Activated naive CD8-positive, alpha-beta T cell (primary cell): ENCODE measurements around the gene MAPRE2.
"Not testable (repeated sequence)": the region's sequence is repeated elsewhere in the genome, so short reads cannot be mapped to it uniquely, and the experiment has no call there.

ENCODE experiments used
- H3K27ac Mint-ChIP-seq: one replicate; pipeline ENCODE4 v1.8.0; 2021; ENCODE audit warnings: mixed read lengths
- H3K27me3 Mint-ChIP-seq: one replicate; pipeline ENCODE4 v1.8.0; 2021; ENCODE audit warnings: mixed read lengths
- H3K36me3 Mint-ChIP-seq: one replicate; pipeline ENCODE4 v1.8.0; 2021; ENCODE audit warnings: mixed read lengths
- H3K4me1 Mint-ChIP-seq: one replicate; pipeline ENCODE4 v1.8.0; 2021; ENCODE audit warnings: low read depth, mixed read lengths
- H3K4me3 Mint-ChIP-seq: one replicate; pipeline ENCODE4 v1.8.0; 2021; ENCODE audit warnings: mild to moderate bottlenecking, mixed read lengths
- H3K9me3 Mint-ChIP-seq: one replicate; pipeline ENCODE4 v1.8.0; 2021; ENCODE audit warnings: low read depth, mixed read lengths

The MAPRE2 gene

DNA sequence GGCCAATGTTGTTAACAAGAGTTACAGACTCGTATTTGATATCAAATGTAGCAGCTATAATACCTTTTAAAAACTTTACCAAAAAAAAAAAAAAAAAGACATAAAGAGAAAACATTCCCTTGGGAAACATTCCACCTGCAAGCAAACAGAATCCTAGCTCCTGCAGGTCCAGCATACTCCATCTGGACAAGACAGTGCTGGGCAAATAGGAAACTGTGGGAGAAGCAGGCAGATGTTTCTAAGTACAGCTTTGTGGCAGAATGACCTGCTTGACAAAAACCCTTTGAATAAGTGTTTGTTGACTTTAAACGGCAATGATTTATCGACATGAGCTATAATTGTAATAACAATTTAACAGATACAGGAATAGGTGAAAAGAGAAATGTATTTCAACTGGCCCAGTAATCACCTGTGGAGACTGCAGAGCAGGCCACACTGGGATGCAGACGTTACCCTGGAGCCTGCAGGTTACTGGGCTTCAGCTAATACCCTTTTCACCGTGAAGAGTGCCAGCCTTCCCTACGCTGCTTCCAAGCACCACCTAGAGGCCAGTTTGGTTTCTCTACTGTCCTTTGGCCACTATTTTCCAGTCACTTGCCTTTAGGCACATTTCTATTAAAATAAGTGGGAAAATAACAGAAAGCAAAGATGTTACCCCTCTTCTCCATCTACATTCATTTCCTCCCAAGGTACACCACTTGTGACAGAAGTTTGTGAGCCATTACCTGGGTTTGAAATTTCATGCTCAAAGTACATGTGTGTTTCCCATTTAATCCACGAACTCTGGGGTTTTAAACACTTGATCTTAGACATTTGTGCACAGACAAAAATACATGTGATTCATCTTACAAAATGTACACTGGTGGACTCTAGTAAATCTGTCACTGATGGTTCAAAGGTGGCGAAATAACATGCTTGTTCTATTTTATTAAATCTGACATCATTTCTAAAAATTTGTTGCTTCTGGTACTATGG lies 102.7 kb downstream of the MAPRE2 start:
- H3K4me1 Mint-ChIP-seq: peaks cover 2% of the 10 kb centered on the region
- H3K36me3 Mint-ChIP-seq: peaks cover 9% of the 10 kb centered on the region
- H3K9me3 Mint-ChIP-seq: peaks cover 3% of the 10 kb centered on the region
- H3K27me3 Mint-ChIP-seq: no peaks in the 10 kb centered on the region
- peak overlapping the region; percentile 46 for H3K27ac Mint-ChIP-seq
- no peak overlapping the region for H3K4me3 Mint-ChIP-seq

DNA sequence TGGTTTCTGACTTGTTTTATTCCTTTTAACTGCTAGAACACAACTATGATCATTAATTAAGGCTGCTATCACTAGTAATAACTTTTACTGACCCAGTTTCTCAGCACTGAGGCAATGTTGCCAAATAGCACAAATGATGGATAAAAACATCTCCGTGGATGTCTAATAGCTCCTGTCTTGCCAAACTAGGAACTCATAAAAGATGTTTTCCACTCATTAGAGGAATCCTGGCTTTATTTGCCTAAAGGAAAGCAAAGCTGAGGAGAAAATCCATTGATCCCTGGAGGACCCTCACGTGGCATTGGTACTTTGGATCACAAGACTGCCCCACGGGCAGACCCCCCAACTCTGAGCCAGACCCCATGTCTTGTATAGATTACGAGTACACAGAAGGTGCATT lies 103.5 kb downstream of the MAPRE2 start:
- Mint-ChIP-seq H3K27ac (no peak overlapping the region), H3K36me3 (peaks cover 16% of the 10 kb centered on the region), H3K27me3 (no peaks in the 10 kb centered on the region), H3K9me3 (peaks cover 7% of the 10 kb centered on the region), H3K4me3 (no peak overlapping the region), H3K4me1 (peaks cover 2% of the 10 kb centered on the region)

DNA sequence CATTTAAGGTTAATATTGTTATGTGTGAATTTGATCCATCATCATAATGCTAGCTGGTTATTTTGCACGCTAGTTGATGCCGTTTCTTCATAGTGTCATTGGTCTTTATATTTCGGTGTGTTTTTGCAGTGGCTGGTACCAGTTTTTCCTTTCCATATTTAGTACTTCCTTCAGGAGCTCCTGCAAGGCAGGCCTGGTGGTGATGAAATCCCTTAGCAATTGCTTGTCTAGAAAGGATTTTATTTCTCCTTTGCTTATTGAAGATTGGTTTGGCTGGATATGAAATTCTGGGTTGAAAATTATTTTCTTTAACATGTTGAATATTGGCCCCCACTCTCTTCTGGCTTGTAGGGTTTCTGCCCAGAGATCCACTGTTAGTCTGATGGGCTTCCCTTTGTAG lies 109.0 kb downstream of the MAPRE2 start:
- H3K9me3 Mint-ChIP-seq, H3K27me3 Mint-ChIP-seq, H3K4me3 Mint-ChIP-seq, H3K27ac Mint-ChIP-seq: not testable (repeated sequence)
- Mint-ChIP-seq H3K36me3 (peaks cover 16% of the 10 kb centered on the region), H3K4me1 (peaks cover 12% of the 10 kb centered on the region)

DNA sequence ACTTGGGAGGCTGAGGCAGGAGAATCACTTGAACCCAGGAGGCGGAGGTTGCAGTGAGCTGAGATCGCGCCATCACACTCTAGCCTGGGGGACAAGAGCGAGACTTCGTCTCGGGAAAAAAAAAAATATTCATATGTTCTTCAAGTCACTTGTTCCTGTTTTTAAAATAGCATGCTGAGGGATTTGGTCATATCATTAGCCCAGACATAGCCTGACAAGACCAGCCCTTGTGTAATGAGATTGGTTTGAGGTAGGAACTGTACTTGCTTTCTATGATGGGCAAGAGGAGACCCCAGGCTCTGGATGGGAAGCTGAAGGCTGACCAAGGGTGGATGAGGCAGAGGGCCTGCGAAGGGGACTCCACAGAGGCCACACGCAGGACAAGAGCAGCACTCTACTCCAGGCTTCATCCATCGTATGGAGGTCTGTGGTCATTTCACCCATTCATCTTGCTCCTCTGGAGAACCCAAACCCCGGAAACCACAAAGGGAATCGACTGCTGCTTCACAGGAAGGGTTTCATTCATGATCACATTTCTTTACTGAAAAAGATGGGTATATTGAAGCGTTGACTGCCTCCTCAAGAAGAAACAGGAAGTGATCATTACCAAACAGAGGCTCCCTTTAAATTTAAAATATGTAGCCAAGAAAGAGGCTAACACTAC lies 112.5 kb downstream of the MAPRE2 start:
- Mint-ChIP-seq H3K27ac (no peak overlapping the region), H3K36me3 (peaks cover 9% of the 10 kb centered on the region), H3K4me1 (peaks cover 18% of the 10 kb centered on the region), H3K4me3 (no peak overlapping the region), H3K9me3 (peaks cover 6% of the 10 kb centered on the region), H3K27me3 (no peaks in the 10 kb centered on the region)

DNA sequence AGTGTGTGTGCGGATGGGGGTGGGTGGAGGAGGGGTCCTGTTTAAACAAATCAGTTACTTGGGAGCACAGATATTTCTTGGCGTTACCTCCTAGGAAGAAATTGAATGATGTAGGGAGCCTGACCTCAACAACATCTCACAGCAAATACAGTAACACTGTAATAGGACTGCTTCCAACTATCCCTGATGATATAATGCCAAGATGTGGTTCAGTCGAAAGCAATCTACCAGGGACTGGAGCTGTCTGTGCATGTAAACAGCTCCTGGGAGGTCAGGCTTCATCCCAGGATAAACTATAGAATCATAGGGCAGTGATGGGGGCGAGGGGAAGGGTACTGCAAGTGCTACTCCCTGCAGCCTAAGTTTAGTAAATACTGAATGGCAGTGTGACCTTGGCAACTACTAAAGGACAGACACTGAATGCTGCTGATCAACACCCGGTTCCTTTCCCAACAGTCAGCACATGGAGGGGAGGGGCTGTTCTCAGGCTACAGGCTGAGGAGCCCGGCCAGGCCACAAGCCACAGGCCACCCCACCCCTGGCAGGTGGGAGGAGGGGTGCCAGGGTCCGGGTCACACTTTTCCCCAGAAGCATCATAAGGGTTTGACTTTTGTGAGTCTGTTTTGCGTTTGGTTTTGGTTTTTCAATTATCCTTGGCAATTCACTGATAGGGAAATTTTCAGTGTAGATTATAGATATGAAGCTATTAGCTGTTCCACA lies 114.3 kb downstream of the MAPRE2 start:
- H3K4me3 Mint-ChIP-seq: no peak overlapping the region
- no peaks in the 10 kb centered on the region for H3K27me3 Mint-ChIP-seq

DNA sequence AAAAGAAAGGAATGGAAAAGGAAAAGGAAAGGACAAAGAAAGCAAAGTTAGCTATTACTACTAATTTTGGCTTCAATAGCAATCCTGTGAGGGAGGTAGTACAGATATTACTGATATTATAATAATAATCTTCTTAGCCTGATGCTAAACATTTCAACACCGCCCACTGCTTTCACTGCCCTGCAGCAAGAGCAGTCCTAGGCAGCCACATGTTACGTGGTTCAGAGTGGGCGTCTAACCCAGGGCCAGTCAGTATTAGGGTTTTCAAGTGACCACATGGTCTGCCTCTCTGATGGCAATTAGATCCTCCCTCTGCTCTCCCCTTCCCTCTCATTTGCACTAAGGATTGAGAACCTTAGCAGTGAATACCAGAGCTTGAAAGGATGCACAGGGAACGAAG lies 116.0 kb downstream of the MAPRE2 start:
- Mint-ChIP-seq H3K4me1 (peaks cover 28% of the 10 kb centered on the region), H3K27me3 (no peaks in the 10 kb centered on the region), H3K9me3 (no peaks in the 10 kb centered on the region), H3K36me3 (peaks cover 2% of the 10 kb centered on the region), H3K4me3 (no peak overlapping the region), H3K27ac (no peak overlapping the region)

More for the DNA sequence above, 114.3 kb downstream of the MAPRE2 start:
- H3K9me3 Mint-ChIP-seq: no peaks in the 10 kb centered on the region
- no peak overlapping the region for H3K27ac Mint-ChIP-seq
- H3K4me1 Mint-ChIP-seq: peaks cover 28% of the 10 kb centered on the region
- H3K36me3 Mint-ChIP-seq: peaks cover 2% of the 10 kb centered on the region

DNA sequence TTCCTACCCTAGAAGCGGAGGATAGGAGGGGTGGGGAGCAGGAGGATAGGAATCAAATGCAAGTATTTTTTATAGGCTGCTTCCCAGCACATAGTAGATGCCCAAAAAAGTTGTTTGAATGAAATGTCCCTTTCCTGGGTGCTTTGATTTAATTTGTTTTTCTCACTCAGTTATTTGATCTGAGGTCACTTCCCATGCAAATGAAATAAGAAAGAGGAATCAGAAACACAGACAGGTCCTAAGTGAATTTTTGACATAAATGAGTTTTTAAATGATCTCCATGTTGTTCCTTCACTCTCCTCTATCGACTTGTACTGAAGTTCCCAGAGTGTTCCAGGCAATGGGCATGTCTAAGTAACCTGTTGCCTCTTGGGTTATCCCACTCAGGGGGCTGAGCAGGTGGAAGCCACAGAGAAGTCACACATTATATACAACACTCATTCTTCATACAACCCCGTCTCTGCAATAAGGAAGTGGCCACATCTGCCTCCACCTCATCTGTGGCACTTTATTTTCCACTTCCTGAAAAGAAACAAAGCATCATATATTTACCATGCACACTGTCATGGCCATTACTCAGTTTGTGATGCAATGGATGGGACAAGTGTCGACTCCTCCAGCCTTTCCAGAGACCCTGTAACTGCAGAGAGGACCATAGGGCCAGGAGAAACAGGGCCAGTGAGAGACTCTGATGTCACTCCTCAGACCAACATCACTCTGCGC lies 117.7 kb downstream of the MAPRE2 start:
- no peaks in the 10 kb centered on the region for H3K27me3 Mint-ChIP-seq
- peaks cover 4% of the 10 kb centered on the region for H3K36me3 Mint-ChIP-seq
- no peak overlapping the region for H3K4me3 Mint-ChIP-seq
- H3K9me3 Mint-ChIP-seq: no peaks in the 10 kb centered on the region
- H3K4me1 Mint-ChIP-seq: peaks cover 24% of the 10 kb centered on the region
- H3K27ac Mint-ChIP-seq: no peak overlapping the region

DNA sequence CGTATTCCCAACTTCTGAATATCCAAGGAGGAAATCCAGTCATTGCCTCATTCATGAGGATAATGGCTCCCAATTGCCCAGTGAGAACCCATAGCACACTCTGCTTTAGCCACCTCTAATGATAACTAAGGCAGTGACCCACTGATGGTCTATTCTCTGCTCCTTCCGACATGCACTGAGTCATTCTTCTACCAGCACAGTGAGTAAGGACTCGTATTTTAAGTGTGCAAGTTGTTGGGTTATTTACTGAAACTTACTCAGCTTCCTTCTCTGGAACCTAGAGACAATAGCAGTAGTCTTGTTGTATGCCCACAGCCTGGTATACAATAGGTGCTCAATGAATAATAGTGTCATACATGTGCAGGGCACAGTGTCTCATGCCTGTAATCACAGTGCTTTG lies 118.6 kb downstream of the MAPRE2 start:
- peaks cover 15% of the 10 kb centered on the region for H3K4me1 Mint-ChIP-seq
- H3K27ac Mint-ChIP-seq: peak overlapping the region; percentile 41
- peaks cover 4% of the 10 kb centered on the region for H3K36me3 Mint-ChIP-seq
- H3K27me3 Mint-ChIP-seq: no peaks in the 10 kb centered on the region
- H3K4me3 Mint-ChIP-seq: no peak overlapping the region
- no peaks in the 10 kb centered on the region for H3K9me3 Mint-ChIP-seq

DNA sequence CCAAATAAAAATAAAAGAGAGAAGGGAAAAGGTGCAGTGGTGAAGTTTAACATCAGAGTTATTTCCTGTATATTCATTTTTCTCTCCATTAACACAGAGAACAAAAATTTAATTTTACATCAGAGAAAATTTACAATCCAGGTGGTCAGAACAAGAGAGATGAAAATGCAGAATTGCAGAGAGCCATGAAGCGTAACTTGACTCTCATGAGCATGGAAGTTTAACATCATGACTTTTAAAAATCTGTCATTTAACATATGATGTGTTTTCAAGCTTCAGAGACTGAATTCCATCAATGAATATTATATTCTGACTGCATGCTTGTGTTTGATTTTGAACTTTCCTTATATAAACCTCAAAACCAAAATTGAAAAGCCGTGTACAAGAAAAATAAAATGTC lies 120.3 kb downstream of the MAPRE2 start:
- H3K27ac Mint-ChIP-seq: no peak overlapping the region
- H3K4me3 Mint-ChIP-seq: no peak overlapping the region
- peaks cover 14% of the 10 kb centered on the region for H3K4me1 Mint-ChIP-seq
- H3K27me3 Mint-ChIP-seq: no peaks in the 10 kb centered on the region
- H3K9me3 Mint-ChIP-seq: no peaks in the 10 kb centered on the region
- H3K36me3 Mint-ChIP-seq: peaks cover 4% of the 10 kb centered on the region

DNA sequence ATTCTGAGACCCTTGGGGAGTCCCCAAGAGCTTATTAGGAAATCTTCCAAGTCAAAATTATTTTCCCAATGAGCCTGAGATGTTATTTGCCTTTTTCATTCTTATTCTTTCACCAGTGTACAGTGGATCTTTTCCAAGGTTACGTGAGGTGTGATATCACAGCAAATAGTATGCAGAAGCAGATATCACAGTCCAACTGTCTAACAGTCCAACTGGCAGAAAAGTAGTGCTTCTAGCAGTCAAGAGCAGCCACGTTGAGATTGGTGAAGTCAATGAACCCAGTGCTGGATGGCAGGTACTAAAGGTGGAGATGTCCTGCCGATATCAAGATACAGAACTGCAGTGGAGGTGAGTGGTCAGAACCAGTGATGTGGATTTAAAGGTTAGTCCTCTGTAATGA lies 120.7 kb downstream of the MAPRE2 start:
- H3K4me1 Mint-ChIP-seq: peaks cover 14% of the 10 kb centered on the region
- no peak overlapping the region for H3K4me3 Mint-ChIP-seq
- H3K27me3 Mint-ChIP-seq: no peaks in the 10 kb centered on the region
- no peaks in the 10 kb centered on the region for H3K9me3 Mint-ChIP-seq
- H3K36me3 Mint-ChIP-seq: peaks cover 4% of the 10 kb centered on the region
- no peak overlapping the region for H3K27ac Mint-ChIP-seq

DNA sequence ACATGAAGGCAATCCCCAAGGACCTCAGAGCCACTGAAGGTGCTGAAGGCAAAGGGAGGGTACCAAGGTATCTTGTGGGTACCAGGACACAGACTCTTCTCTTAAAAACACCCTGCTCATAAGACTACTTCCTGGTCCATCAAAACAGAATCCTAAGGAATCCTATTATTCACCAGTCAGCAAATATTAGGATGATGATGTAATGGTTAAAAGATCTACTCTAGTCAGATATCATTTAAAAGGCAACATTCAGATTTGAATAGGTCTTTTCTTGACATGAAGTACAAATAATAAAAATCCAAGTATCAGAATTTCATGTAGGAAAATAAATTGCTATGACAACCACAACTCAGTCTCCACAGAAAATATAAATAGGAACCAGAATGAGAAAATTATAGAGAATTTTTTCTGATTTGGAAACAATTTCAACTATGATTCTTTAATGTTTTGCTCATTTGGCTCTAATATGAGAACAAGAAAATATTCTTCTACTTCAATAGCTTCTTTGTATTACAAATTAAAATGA lies 121.9 kb downstream of the MAPRE2 start:
- Mint-ChIP-seq H3K4me3 (no peak overlapping the region), H3K27ac (no peak overlapping the region), H3K36me3 (peaks cover 4% of the 10 kb centered on the region)

DNA sequence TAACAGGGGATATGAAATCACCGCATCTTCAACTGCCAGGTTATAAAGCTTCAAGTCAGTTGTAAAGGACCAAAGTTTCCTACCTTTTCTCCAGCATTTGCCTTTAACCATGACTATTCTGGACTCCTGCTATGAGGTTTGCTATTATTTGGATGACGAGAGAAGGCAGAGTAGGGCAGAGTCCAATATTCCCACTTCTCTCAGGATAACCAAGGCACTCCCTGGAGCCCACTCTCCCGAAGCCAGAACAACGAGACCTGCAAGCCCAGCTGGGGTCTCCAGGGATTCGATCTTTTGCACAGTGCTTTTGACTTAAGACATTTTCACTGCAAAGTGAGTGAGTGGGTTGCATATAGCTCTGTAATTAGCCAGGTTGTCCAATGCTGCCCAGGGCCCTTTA lies 122.5 kb downstream of the MAPRE2 start:
- Mint-ChIP-seq H3K27me3 (no peaks in the 10 kb centered on the region), H3K9me3 (no peaks in the 10 kb centered on the region), H3K36me3 (peaks cover 4% of the 10 kb centered on the region), H3K27ac (no peak overlapping the region), H3K4me1 (peaks cover 10% of the 10 kb centered on the region), H3K4me3 (no peak overlapping the region)

More for the DNA sequence above, 121.9 kb downstream of the MAPRE2 start:
- H3K9me3 Mint-ChIP-seq: no peaks in the 10 kb centered on the region
- H3K4me1 Mint-ChIP-seq: peaks cover 13% of the 10 kb centered on the region
- H3K27me3 Mint-ChIP-seq: no peaks in the 10 kb centered on the region

DNA sequence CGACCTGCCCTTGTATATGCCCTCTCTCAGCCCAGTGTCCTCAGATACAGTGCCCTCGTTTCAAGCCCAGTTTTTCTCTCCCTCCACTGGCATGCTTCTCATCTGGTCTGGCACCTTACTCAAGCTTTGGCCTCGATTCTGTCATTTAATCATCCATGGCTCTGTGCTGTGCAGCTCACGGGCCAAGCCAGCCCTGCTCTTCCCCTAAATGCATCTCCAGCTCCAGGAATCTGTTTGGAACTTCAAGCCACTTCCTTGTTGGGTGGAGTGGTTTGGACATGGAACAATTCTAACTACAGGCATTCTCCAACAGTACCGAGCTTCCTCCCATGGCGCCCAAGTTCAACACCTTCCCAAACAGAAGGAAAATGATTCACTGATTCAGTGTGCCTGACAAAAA lies 122.9 kb downstream of the MAPRE2 start:
- Mint-ChIP-seq H3K4me3 (no peak overlapping the region), H3K36me3 (peaks cover 2% of the 10 kb centered on the region), H3K27me3 (no peaks in the 10 kb centered on the region), H3K4me1 (peaks cover 5% of the 10 kb centered on the region), H3K9me3 (no peaks in the 10 kb centered on the region), H3K27ac (no peak overlapping the region)

DNA sequence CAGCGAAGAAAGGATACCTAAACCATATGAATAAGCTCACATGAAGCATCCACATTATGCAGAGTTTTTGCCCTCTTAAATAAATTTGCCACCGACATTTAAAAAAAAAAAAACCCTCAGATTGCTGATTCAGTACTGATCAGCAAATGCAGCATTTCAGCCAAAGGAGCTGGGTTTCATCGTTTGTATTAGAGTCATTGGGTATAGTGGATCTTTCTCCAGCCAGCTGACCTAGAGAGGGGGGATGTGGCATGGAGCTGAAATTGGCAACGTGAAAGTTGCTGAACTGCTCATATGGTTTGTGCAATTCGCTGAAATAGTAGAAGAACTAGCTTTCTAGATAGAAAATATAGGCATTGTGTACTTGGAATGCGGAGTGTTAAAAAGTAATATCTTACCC lies 126.1 kb downstream of the MAPRE2 start:
- H3K36me3 Mint-ChIP-seq: peaks cover 1% of the 10 kb centered on the region
- H3K27me3 Mint-ChIP-seq: no peaks in the 10 kb centered on the region
- no peak overlapping the region for H3K27ac Mint-ChIP-seq
- peaks cover 3% of the 10 kb centered on the region for H3K4me1 Mint-ChIP-seq
- no peaks in the 10 kb centered on the region for H3K9me3 Mint-ChIP-seq
- no peak overlapping the region for H3K4me3 Mint-ChIP-seq
